HG02763 (cell line): ENCODE data around the gene MAGEF1.

ENCODE experiments used
- ATAC-seq: cut with Tn5 transposase; IDR thresholded peaks from one replicate; pipeline ENCODE4 v1.9.1; 2021; ENCODE audit warnings: mild to moderate bottlenecking, moderate library complexity; ENCODE audit not compliant: unreplicated experiment

The MAGEF1 gene, protein sequence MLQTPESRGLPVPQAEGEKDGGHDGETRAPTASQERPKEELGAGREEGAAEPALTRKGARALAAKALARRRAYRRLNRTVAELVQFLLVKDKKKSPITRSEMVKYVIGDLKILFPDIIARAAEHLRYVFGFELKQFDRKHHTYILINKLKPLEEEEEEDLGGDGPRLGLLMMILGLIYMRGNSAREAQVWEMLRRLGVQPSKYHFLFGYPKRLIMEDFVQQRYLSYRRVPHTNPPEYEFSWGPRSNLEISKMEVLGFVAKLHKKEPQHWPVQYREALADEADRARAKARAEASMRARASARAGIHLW

DNA sequence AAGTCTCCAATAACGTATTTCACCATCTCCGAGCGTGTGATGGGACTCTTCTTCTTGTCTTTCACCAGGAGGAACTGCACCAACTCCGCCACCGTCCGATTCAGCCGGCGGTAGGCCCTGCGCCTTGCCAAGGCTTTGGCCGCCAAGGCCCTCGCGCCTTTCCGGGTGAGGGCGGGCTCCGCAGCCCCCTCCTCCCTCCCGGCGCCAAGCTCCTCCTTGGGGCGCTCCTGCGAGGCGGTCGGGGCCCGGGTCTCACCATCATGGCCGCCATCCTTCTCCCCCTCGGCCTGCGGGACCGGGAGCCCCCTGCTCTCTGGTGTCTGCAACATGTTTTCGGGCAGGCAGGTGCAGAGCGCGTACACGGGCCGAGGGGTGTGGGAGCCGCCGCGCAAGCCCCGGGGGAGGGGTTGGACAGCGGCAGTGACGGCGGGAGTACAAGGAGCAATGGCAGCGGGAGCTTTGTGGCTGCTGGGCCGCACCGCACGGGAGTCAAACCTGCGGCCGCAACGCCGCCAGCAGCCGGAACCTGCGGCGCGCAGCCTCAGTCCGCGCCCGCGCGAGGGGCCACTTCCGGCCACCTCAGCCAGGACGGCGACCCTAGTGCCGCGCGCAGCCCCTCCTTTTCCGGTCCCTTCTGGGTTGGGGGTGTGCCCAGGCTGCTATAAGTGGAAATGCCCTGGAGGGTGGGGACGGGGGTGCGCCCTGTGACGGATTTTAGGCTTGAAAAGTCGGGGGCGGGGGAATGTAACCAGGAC is at the start of gene MAGEF1:
Gene MAGEF1 (minus strand): TSS at position 572 of the 755 bp plus-strand sequence. CDS start 243 bp downstream, at position 329.
- peak; percentile 81 for ATAC-seq

DNA sequence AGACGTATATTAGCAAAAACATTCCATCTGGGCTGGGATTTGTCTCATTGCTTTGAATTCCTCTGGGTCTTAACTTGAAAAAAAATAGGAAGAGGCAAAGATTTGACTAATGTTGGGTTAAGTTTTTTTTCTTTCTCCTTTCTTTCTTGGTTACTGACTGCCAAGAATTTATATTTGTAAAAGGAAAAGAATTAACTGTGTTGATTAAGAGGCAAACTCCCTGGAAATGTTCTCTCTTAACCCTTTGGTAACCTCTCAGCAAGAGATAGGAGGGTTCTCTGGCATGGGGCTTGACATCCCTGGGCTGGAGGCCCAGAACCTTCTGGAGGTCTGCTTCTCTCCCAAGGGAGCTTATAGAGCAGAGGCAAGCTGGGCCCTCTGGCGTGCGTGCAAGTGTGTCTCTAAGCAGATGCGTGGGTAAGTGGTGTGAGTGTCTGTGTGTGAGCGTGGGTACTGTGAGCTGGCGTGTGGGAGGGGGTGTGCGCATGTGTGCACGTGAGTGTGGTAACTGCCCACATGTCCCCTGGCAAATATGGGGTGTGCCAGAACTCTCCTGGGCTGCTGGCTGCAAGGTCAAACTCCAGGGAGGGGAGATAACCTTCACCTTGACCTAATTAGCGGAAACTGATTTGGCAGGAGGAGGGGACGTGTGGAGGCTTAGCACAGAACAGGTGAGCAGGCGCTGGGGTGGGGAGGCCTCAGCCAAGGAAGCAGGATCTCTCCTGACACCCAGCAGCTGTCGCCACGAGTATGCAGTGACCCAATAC is 49.4 kb upstream of the MAGEF1 start:
- ATAC-seq, result no peak

DNA sequence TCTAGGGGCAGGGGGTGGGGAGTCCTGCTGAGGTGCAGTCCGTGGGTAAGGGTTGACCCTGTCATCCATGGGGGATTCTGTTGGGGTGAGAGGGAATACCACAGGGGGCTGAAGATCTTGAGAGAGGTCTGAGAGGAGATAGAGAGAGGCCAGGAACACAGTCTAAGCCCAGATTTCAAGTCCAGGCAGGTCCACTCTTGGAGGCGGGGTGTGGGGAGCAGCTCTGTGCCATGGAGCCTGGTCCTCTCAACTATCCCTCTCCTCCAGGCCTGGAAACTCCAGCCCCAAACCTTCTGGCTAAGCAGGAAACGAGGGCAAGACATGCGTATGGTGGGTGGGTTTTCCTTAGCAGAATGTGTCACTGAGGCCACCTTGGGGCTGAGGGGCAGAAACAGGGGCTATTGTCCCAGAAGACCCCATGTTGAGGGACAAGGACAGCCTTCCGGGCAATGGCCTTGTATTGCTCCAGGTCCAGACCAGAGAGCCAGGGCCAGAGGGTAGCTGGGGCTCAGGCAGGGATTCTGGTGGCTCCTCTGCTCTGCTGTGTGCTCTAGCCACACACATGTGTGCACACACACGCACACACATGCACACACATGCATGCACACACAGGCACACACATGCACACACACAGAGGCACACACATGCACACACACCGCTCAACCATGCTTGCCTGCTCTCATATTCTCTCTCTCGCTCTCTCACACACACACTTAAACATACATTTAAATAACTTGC is 48.6 kb upstream of the MAGEF1 start:
- no peak for ATAC-seq

DNA sequence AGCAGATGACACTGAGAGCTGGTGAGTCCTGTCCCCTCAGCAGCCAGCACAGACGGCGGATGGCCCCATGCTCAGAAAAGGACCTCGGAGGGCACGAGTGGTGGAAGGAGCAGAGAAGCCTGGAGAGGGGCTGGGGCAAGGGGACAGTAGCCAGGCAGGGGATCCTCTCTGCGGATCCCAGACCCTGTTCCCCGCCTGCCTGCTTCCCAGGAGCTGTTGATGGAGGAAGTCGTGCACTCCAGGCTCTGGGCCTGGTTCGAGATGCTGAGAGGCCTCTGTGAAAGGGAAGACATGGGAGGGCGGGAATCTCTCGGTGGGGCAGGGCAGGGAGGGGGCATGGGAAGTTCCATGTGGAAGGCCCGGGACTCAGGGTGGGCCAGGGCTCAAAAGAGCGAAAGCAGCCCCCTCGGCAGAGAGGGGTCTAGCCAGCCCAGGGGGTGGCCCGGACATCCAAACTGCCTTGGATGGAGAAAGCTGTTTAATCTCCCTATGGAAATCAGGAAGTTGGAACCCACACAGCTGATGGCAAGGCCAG is 47.9 kb upstream of the MAGEF1 start:
- ATAC-seq, result no peak

DNA sequence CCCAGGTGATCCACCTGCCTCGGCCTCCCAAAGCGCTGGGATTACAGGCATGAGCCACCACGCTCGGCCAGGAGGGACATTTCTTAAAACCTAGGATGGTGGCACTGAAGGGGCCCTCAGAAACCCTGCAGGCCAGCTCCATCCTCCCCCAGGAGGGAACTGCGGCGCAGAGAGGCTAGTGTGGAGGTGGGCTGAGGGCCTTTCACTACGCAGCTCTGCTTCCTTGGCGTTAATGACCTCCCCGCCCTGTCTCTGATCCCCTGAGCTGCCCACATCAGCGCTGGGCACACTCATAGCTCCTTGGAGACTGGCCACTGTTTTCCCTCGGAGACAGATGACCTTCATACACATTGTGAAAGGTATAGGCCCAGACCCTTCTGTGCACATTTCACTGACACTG is 46.2 kb upstream of the MAGEF1 start:
- no peak for ATAC-seq

DNA sequence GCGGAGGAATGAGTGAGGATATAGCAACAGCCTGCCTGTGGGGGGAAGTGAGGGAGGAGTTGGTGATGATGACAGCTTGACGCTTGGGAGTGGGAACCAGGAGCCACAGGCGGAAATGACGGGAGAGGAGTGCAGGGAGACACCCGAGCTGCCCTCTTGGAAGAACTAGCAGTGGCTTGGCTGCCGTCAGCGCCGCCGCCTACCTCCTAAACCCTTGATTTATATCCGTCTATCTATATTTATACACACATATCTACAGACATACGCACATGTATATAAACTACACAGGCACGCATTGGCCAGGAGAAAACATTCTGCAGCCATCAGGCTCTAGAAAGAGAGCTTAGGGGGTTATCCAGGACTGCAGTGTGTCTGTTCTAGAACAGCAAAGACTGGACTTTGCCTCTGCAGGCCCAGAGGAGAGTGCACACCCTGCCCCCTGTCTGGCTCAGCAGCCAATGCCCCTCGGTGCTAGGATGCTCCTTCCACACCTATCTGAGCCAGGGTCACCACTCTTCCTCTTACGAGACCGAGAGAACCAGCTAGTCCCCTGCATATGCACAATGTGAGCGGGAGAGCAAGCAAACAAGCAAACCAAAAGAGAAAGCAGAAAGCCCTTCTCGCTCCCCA is 45.3 kb upstream of the MAGEF1 start:
- ATAC-seq, result no peak

DNA sequence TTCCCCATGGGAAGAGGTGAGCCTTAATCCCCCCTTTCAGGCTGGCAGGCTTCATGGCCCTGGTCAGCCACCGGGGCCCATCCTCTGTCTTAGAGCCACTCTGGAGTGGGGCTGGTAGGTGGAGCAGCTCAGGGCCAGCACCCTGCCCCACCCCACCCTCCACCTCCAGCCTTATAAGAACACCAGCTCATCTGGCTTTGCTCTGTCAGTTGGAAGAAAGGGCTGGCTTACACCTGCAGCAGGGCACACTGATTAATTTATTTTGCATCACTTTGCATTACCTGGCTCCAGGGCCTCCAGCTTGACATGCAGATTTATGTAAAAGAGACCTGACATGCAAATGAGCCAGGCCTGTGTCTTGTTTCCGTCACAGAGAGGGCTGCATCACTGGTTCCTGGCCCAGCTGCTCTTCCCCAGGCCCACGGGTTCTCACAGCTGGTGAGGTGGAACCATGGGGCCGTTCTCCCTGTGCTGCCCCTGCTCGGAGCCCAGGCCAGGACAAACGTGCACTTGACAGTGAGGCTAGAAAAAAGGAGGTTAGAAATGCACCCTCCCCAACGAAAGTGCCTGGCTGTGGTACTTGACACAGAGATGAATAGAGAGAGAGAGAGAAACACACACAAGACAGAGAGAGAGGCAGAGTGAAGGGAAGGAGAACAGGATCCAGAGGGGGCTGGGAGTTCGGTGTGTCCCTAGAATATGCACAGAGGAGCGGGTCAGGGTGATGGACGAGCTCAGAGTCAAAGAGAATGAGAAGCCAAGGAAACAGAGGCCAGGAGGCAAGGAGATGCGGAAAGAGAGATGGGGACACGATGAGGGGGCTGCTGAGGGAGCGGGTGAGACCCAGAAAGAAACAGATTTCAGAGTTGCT is 44.5 kb upstream of the MAGEF1 start:
- no peak for ATAC-seq

DNA sequence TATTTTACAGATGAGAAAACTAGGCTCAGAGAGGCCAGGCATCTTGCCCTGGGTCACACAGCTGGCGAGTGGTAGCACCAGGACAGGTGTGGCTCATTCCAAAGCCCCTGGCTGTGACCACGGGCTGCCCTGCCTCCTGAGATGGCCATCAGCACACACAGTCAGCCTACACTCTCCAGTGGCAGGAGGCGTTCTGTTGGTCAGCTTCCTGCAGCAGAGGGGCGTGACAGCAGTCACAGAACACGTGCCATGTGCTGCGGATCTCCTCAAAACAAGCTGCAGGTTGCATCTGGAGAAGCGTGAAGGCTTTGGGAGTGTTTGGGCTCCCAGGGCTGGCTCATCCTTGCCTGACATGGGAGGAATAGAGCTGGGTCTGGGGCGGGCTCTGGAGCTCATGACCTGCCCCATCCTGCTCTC is 43.5 kb upstream of the MAGEF1 start:
- no peak for ATAC-seq

DNA sequence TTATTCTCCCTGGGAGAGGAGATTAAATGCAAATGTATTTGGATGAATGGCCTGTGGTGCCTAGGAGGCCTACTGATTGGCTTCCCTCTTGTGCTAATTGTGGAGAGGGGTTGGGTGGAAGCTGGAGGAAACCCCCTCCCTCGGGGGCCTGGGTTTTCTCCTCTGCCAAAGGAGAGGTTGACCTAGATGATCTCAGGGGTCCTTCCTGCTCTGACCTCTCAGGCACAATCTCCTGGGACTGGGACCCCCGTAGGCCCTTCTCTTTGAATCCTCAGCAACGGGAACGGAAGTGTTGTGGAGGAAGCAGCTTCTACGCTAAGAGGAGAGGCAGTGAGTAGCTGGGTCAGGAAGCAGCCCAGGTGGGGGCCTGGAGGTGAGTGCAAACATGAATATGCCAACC is 40.5 kb upstream of the MAGEF1 start:
- no peak for ATAC-seq

DNA sequence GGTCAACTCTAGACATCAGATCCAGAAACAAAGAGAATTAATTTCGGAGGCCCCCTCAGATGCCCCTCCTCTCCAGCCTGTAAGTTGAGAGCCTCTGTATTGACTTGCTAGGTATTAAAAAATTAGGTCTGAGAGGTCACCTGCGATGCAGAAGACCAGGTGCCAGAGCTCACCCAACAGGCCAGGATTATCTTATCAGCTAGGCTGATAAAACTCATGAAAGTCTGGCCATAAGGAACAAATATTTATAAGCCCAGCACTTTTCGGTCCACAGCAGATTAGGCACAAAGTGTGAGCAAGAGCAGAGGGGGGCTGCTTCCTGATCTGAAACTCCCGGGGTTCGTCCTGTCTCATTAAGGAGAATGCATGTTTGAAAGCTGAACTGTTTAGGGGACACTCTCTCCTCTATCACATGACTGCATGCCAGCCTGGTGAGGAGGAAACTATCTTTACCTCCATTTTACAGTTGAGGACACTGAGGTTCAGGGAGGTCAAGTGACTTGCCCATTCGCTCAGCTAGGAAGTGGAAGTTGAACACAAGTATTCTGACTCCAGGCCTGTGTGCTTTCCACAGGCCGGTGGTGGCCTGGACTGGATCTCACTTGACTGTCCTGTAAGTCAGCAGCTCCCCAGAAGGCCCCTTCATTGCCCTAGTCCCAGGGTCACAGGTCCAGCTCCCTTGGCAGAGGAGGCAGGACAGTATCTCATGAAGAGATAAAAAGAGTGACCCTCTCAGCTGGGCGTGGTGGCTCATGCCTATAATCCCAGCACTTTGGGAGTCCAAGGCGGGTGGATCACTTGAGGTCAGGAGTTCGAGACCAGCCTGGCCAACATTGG is 39.6 kb upstream of the MAGEF1 start:
- no peak for ATAC-seq

DNA sequence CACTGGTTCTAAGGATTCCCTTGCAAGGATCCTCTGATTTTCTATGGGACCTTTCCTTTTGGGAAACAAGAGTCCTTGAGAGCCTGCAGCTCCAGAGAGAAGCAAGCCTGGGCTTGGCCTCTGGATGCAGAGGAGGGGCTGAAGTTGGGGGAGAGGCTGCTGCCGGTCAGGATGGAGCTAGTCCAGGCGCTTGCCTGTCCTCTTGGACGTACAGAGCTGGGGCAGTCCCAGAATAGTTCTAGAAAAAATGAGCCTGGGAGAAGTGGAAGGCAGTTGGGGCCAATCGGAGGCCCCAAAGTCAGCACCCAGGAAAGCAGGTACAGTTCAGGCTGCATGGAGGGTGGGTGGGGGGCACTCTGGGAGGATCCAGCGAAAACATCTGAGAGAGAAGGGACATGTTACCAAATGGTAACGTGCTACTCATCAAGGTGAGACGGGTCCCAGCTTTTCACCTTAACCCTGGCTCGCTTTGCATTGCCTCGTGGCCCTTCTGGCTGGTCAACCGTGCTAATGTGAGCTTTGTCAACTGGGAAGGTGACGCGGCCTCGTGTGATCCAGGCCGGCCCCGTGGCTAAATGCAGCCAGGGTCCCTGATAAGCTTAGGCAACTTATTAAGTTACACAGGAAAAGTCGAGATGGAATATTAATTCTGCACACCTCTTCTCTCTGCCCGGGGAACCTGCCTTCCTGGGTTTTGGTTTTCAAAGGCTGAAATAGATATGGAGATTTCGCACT is 38.7 kb upstream of the MAGEF1 start:
- no peak for ATAC-seq

DNA sequence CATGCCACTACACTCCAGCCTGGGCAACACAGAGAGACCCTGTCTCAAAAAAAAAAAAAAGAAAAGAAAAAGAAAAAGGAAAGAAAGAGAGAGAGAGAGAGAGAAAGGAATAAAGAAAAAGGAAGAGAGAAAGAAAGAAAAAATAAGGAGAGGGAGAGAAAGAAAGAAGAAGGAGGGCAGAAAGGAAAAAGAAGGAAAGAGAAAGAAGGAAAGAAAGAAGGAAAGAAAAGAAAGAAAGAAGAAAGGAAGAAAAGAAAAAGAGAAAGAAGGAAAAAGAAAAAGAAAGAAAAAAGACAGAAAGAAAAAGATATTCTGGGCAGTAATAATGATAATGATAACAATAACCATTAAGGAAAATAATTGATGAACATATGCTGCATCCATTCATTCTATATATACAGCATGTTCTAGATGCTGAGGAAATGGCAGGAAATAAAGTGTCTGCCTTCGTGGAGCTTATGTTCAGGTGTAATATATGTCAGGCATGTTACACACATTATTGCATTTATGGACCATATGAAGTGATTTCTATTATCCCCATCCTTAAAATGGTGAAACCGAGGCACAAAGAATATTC is 37.4 kb upstream of the MAGEF1 start:
- no peak for ATAC-seq

DNA sequence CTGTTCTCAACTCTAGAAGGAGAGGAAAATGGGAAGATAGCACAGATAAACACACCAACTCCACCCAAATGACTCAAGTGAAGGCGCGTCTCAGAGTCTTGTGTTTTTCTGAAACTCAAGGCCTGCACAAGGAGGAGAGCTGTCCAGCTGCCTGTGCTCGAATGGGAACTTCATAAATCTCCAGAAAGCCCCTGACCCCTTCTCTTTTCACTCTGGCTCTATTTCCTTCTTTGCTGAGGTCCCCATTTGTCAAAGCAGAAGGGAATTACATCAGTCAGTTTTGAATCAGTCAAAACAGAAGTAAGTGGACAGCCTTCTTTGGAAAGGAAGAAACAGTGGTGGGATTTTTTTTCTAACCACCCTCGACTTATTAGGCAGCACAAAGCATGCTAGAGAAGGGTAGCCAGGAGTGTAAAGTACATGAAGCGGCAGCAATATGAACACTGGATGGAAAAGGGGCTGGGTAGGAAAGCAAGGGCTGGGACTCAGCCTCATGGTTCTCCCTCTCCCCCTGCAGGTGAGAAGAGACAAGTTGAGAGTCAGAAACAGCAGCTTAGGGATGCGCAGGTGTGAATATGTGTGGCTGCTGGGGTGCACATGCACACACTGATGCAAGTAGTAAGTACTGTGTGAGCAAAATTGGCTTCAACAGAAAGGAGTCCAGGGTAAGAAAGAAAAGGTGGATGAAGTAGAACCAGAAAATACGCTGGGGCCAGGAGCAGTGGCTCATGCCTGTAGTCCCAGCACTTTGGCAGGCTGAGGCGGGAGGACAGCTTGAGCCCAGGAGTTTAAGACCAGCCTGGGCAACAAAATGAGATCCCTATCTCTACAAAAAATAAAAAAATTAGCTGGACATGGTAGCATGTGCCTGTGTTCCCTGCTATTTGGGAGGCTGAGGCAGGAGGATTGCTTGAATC is 36.6 kb upstream of the MAGEF1 start:
- no peak for ATAC-seq

DNA sequence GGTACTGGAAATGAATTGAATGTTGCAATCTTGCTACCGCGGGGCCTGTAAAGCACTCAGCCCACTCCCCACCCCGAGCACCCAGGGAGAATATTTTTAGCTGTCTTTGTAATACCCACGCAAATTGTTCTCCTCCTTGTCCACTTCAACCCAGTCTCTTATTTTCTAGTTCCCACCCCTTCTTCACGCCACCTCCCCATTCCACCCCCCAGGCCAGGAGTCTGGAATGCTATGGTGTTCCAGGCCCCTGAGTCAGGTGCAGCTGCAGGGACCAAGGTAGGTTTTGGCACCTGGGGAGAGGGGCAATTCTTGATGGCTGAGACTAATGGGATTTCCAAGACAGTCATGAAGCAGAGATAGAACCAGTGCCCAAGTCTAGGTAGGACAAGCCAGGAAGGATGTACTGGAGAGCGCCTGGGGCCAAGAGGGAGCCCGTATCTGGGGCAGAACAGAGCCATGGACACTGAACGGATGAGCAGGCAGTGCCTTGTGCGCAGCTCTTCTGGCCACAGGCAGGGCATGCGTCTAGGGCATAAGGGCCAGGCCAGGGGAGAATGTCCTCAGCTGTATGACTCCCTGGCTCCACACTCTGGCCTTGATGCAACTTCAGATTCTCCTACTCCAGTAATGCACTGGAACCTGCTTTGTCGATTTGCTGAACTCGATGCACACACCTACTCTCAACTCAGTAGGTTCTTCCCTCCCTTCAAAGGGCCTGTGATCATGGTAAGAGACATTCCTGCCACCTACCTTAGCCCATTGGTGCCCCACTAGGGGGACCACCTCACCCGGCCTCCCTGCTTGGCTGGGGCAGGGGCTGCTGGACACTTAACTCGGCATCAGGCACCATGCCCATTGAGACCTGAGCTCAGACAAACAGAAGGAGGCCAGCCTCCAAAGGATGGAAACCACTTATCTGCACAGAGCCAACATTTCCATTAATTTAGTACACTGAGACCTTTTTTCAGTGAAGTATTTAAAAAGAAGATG is 34.6 kb upstream of the MAGEF1 start:
- ATAC-seq, result no peak

DNA sequence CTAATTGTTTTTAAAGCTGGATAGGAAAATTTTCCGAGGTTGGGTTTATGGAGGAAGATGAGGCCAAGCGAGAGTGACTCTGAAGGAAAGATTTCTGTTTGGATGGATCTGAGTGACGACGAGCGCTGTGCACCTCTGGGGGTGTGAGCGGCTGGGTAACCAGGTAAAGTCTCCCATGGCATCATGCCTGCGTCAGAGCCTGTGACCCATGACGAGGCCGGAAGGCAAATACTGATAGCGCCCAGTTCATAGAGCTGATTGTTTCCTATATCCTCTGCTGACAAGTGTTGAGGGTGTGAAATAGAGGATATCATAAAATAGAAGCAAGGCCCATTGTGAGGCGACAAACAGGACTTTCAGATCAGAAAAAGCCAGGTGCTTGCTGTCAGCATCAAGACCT is 33.7 kb upstream of the MAGEF1 start:
- no peak for ATAC-seq
